ENCODE measurements around the gene IDUA. TPM values are rescaled to one million over a fixed set of nuclear protein-coding genes. Genes with fewer than 3 reads are reported as not detected.

The IDUA gene
- total RNA-seq, 2 donors from 2014 or later, result 22.4 to 25.6 TPM

DNA sequence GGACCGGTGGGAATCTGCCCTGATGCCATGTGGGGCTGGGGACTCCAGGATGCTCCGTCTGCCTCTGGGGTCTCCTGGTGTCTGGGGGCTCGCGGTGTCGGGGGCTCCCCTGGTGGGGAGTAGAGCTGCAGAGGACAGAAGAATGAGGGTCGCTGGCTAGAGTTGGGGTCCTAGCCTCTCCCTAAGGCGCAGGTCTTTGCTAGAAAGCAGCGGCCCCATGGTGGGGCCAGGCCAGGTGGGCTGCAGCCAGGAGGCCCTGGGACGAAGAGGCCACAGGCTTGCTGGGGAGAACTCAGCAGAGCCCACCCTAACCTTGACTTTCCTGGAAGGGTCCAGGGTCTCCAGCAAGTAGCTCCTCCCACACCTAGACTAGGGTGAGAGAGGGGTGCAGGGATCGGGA lies 46.0 kb downstream of the IDUA start:
- WGBS, 2 experiments (ENCODE audit: insufficient coverage in 1 of 2, insufficient read length in 1 of 2), result 91 to 95% methylated on average over 4 to 10 of the region's 10 CpGs
- H3K27me3 ChIP-seq (ENCODE audit: control insufficient read depth, insufficient read depth, low read length, poor library complexity, severe bottlenecking), result no peaks in the 10 kb centered on the region
- no peak overlapping the region for H3K4me3 Mint-ChIP-seq
- no peak for DNase-seq
- no peak overlapping the region for H3K27ac Mint-ChIP-seq
- TF ChIP-seq CTCF (conservative IDR thresholded peaks at IDR 0.05), result no peak
- no peaks in the 10 kb centered on the region for H3K4me1 ChIP-seq (ENCODE audit: control insufficient read depth, insufficient read depth, low read length)
- H3K9me3 Mint-ChIP-seq, result no peaks in the 10 kb centered on the region
- no peak overlapping the region for H3K4me3 ChIP-seq (ENCODE audit: low read length)
- no peaks in the 10 kb centered on the region for H3K27me3 Mint-ChIP-seq (ENCODE audit: insufficient read depth)
- no peaks in the 10 kb centered on the region for H3K36me3 ChIP-seq (ENCODE audit: control insufficient read depth, insufficient read depth, low read length)
- H3K27ac ChIP-seq (ENCODE audit: low read depth, low read length), result no peak overlapping the region
- H3K9ac ChIP-seq (ENCODE audit: extremely low read depth, low read length, poor library complexity, severe bottlenecking), result no peak overlapping the region
- no peaks in the 10 kb centered on the region for H3K36me3 Mint-ChIP-seq (ENCODE audit: low read depth)
- H3K9me3 ChIP-seq (ENCODE audit: control insufficient read depth, low read length), result no peaks in the 10 kb centered on the region
- H3K4me1 Mint-ChIP-seq, result no peaks in the 10 kb centered on the region

GRCh38 chr4:1033840-1034551 lies 47.2 kb downstream of the IDUA start:
- WGBS, 2 experiments (ENCODE audit: insufficient coverage in 1 of 2, insufficient read length in 1 of 2), result 87 to 91% methylated on average over 21 to 35 of the region's 35 CpGs
- TF ChIP-seq CTCF (conservative IDR thresholded peaks at IDR 0.05), result no peak
- H3K36me3 ChIP-seq (ENCODE audit: control insufficient read depth, insufficient read depth, low read length), result no peaks in the 10 kb centered on the region

GRCh38 chr4:1035510-1035909 lies 48.7 kb downstream of the IDUA start:
- no peaks in the 10 kb centered on the region for H3K36me3 ChIP-seq (ENCODE audit: control insufficient read depth, insufficient read depth, low read length)
- no peak overlapping the region for H3K9ac ChIP-seq (ENCODE audit: extremely low read depth, low read length, poor library complexity, severe bottlenecking)
- Mint-ChIP-seq H3K9me3 (no peaks in the 10 kb centered on the region), H3K27me3 (ENCODE audit: insufficient read depth) (no peaks in the 10 kb centered on the region), H3K27ac (no peak overlapping the region), H3K4me1 (no peaks in the 10 kb centered on the region), H3K4me3 (no peak overlapping the region), H3K36me3 (ENCODE audit: low read depth) (no peaks in the 10 kb centered on the region)
- H3K4me1 ChIP-seq (ENCODE audit: control insufficient read depth, insufficient read depth, low read length), result no peaks in the 10 kb centered on the region
- no peaks in the 10 kb centered on the region for H3K9me3 ChIP-seq (ENCODE audit: control insufficient read depth, low read length)
- H3K27ac ChIP-seq (ENCODE audit: low read depth, low read length), result no peak overlapping the region
- 87 to 91% methylated on average over 13 to 26 of the region's 26 CpGs for WGBS, 2 experiments (ENCODE audit: insufficient coverage in 1 of 2, insufficient read length in 1 of 2)
- H3K27me3 ChIP-seq (ENCODE audit: control insufficient read depth, insufficient read depth, low read length, poor library complexity, severe bottlenecking), result no peaks in the 10 kb centered on the region
- no peak for TF ChIP-seq CTCF (conservative IDR thresholded peaks at IDR 0.05)
- DNase-seq, result no peak
- no peak overlapping the region for H3K4me3 ChIP-seq (ENCODE audit: low read length)

More at GRCh38 chr4:1033840-1034551, 47.2 kb downstream of the IDUA start:
- Mint-ChIP-seq H3K36me3 (ENCODE audit: low read depth) (no peaks in the 10 kb centered on the region), H3K9me3 (no peaks in the 10 kb centered on the region), H3K27me3 (ENCODE audit: insufficient read depth) (no peaks in the 10 kb centered on the region), H3K4me1 (no peaks in the 10 kb centered on the region), H3K4me3 (no peak overlapping the region), H3K27ac (no peak overlapping the region)
- Histone ChIP-seq H3K9me3 (ENCODE audit: control insufficient read depth, low read length) (no peaks in the 10 kb centered on the region), H3K4me1 (ENCODE audit: control insufficient read depth, insufficient read depth, low read length) (no peaks in the 10 kb centered on the region), H3K27me3 (ENCODE audit: control insufficient read depth, insufficient read depth, low read length, poor library complexity, severe bottlenecking) (no peaks in the 10 kb centered on the region), H3K9ac (ENCODE audit: extremely low read depth, low read length, poor library complexity, severe bottlenecking) (no peak overlapping the region), H3K4me3 (ENCODE audit: low read length) (no peak overlapping the region), H3K27ac (ENCODE audit: low read depth, low read length) (no peak overlapping the region)
- DNase-seq, result peak; percentile 53
